Activated CD4-positive, alpha-beta T cell treated with anti-CD3 and anti-CD28 coated beads for 48 hours (primary cell): ENCODE data around the gene SMO.
"Not testable (repeated sequence)": the region's sequence is repeated elsewhere in the genome, so short reads cannot be mapped to it uniquely, and the experiment has no call there.

Experiments
- DNase-seq: peaks from one replicate; pipeline ENCODE4 v3.0.0-alpha.2; 2020

SMO gene

GRCh38 chr7:129209067-129209926 lies 20.9 kb downstream of the SMO start:
- DNase-seq, result no peak

- peak; percentile 85 for DNase-seq
These were observed 22.0 kb downstream of the SMO start for GRCh38 chr7:129210256-129210988.

- no peak for DNase-seq
These were observed 22.5 kb downstream of the SMO start for GRCh38 chr7:129210989-129211312.

- DNase-seq, result no peak
These were observed 23.7 kb downstream of the SMO start for GRCh38 chr7:129212126-129212525.

GRCh38 chr7:129212596-129212995 lies 24.2 kb downstream of the SMO start:
- DNase-seq, result no peak

- no peak for DNase-seq
These were observed 25.4 kb downstream of the SMO start for GRCh38 chr7:129213828-129214227.

- DNase-seq, result not testable (repeated sequence)
These were observed 27.3 kb downstream of the SMO start for GRCh38 chr7:129215691-129216090.

- not testable (repeated sequence) for DNase-seq
These were observed 27.8 kb downstream of the SMO start for GRCh38 chr7:129216101-129216715.

- DNase-seq, result not testable (repeated sequence)
These were observed 28.5 kb downstream of the SMO start for GRCh38 chr7:129216821-129217416.

GRCh38 chr7:129218514-129219062 lies 30.2 kb downstream of the SMO start:
- DNase-seq, result peak; percentile 84

GRCh38 chr7:129219166-129219565 lies 30.7 kb downstream of the SMO start:
- DNase-seq, result not testable (repeated sequence)

GRCh38 chr7:129222064-129222463 lies 33.6 kb downstream of the SMO start:
- DNase-seq, result no peak

- DNase-seq, result peak; percentile 98
These were observed 36.1 kb downstream of the SMO start, which contains the start of gene AHCYL2 for GRCh38 chr7:129224251-129225205. Gene AHCYL2, plus strand, starts transcription at chr7:129225030.

GRCh38 chr7:129225206-129225930 lies 36.9 kb downstream of the SMO start:
- peak; percentile 73 for DNase-seq

GRCh38 chr7:129225931-129226572 lies 37.6 kb downstream of the SMO start:
- DNase-seq, result peak; percentile 16

GRCh38 chr7:129227646-129228578 lies 39.5 kb downstream of the SMO start:
- DNase-seq, result no peak

- no peak for DNase-seq
These were observed 40.2 kb downstream of the SMO start for GRCh38 chr7:129228633-129229032.

- DNase-seq, result no peak
These were observed 43.2 kb downstream of the SMO start for GRCh38 chr7:129231666-129232065.

- DNase-seq, result no peak
These were observed 50.1 kb downstream of the SMO start for GRCh38 chr7:129238546-129238945.
